H9 (cell line): ENCODE data around the gene ZNF217. TPM values are rescaled to one million over a fixed set of nuclear protein-coding genes. Genes with fewer than 3 reads are reported as not detected.

ENCODE experiments used
- DNase-seq: peaks from one replicate; pipeline ENCODE4 v3.0.0-alpha.2; 2017
- H2AFZ ChIP-seq: one replicate; pipeline ENCODE4 v1.6.1; 2013; ENCODE audit warnings: mild to moderate bottlenecking, low read length, control low read depth, moderate library complexity
- H2AK5ac ChIP-seq: 2 replicates; pipeline ENCODE4 v1.6.1; 2013; ENCODE audit warnings: low read length, control low read depth, mixed read lengths; ENCODE audit not compliant: insufficient read length
- H2BK120ac ChIP-seq: one replicate; pipeline ENCODE4 v1.6.1; 2013; ENCODE audit warnings: low read depth, mild to moderate bottlenecking, low read length, control low read depth, inconsistent platforms; ENCODE audit not compliant: poor library complexity, severe bottlenecking
- H2BK12ac ChIP-seq: 2 replicates; pipeline ENCODE4 v1.6.1; 2013; ENCODE audit warnings: low read length, control low read depth, mixed read lengths, low read depth; ENCODE audit not compliant: insufficient read length
- H2BK15ac ChIP-seq: 2 replicates; pipeline ENCODE4 v1.6.1; 2013; ENCODE audit warnings: low read depth, low read length, control low read depth
- H2BK20ac ChIP-seq: one replicate; pipeline ENCODE4 v1.6.1; 2013; ENCODE audit warnings: low read depth, mild to moderate bottlenecking, low read length, control low read depth, inconsistent platforms; ENCODE audit not compliant: poor library complexity, severe bottlenecking
- H2BK5ac ChIP-seq: 2 replicates; pipeline ENCODE4 v1.6.1; 2013; ENCODE audit warnings: low read length, control low read depth, mixed read lengths; ENCODE audit not compliant: insufficient read length
- H3K14ac ChIP-seq: 2 replicates; pipeline ENCODE4 v1.6.1; 2013; ENCODE audit warnings: low read length, control low read depth; ENCODE audit not compliant: insufficient read depth
- H3K18ac ChIP-seq: 2 replicates; pipeline ENCODE4 v1.6.1; 2013; ENCODE audit warnings: low read depth, mild to moderate bottlenecking, mixed read lengths, low read length, control low read depth; ENCODE audit not compliant: insufficient read length
- H3K23ac ChIP-seq: 2 replicates; pipeline ENCODE4 v1.6.1; 2013; ENCODE audit warnings: low read length, control low read depth, mixed read lengths, low read depth; ENCODE audit not compliant: insufficient read length
- H3K23me2 ChIP-seq: 2 replicates; pipeline ENCODE4 v1.6.1; 2013; ENCODE audit warnings: low read depth, mild to moderate bottlenecking, mixed read lengths, low read length, control low read depth; ENCODE audit not compliant: insufficient read length, poor library complexity, severe bottlenecking
- H3K27ac ChIP-seq: 2 replicates; pipeline ENCODE4 v1.5.1; 2013; ENCODE audit warnings: low read length, control low read depth, mixed read lengths, low read depth; ENCODE audit not compliant: insufficient read length
- H3K27me3 ChIP-seq: 2 replicates; pipeline ENCODE4 v1.6.1; 2013; ENCODE audit warnings: low read length, control low read depth, inconsistent platforms; ENCODE audit not compliant: insufficient read depth
- H3K4ac ChIP-seq: 2 replicates; pipeline ENCODE4 v1.6.1; 2013; ENCODE audit warnings: low read depth, mild to moderate bottlenecking, control low read depth, inconsistent platforms, low read length, moderate library complexity
- H3K4me1 ChIP-seq: 2 replicates; pipeline ENCODE4 v1.6.1; 2013; ENCODE audit warnings: low read length, control low read depth, inconsistent platforms; ENCODE audit not compliant: insufficient read depth
- H3K4me2 ChIP-seq: 2 replicates; pipeline ENCODE4 v1.6.1; 2013; ENCODE audit warnings: low read length, control low read depth, mixed read lengths; ENCODE audit not compliant: insufficient read length, insufficient read depth
- H3K56ac ChIP-seq: 2 replicates; pipeline ENCODE4 v1.6.1; 2013; ENCODE audit warnings: low read depth, mild to moderate bottlenecking, mixed read lengths, low read length, control low read depth; ENCODE audit not compliant: insufficient read length
- H3K79me1 ChIP-seq: 2 replicates; pipeline ENCODE4 v1.6.1; 2013; ENCODE audit warnings: low read depth, mild to moderate bottlenecking, moderate library complexity, low read length, control low read depth, inconsistent platforms; ENCODE audit not compliant: insufficient read depth, poor library complexity, severe bottlenecking
- H3K79me2 ChIP-seq: 2 replicates; pipeline ENCODE4 v1.6.1; 2013; ENCODE audit warnings: low read length, control low read depth, inconsistent platforms; ENCODE audit not compliant: insufficient read depth
- H3K9ac ChIP-seq: 2 replicates; pipeline ENCODE4 v1.6.1; 2013; ENCODE audit warnings: low read length, control low read depth, mixed read lengths; ENCODE audit not compliant: insufficient read length; ENCODE audit errors: extremely low read depth
- H3K9me3 ChIP-seq: one replicate; pipeline ENCODE4 v1.6.1; 2013; ENCODE audit warnings: low read depth, low read length, inconsistent platforms; ENCODE audit not compliant: control insufficient read depth
- H3T11ph ChIP-seq: one replicate; pipeline ENCODE4 v1.6.1; 2013; ENCODE audit warnings: mild to moderate bottlenecking, low read length, control low read depth, inconsistent platforms
- H4K20me1 ChIP-seq: one replicate; pipeline ENCODE4 v1.6.1; 2013; ENCODE audit not compliant: control insufficient read depth, insufficient read length, insufficient read depth
- H4K5ac ChIP-seq: 2 replicates; pipeline ENCODE4 v1.6.1; 2013; ENCODE audit warnings: low read depth, mild to moderate bottlenecking, mixed read lengths, low read length, control low read depth; ENCODE audit not compliant: insufficient read length
- H4K8ac ChIP-seq: replicated peaks from 2 replicates; pipeline ENCODE4 v1.6.1; 2013; ENCODE audit warnings: low read length, control low read depth, mixed read lengths, low read depth; ENCODE audit not compliant: insufficient read length
- H4K91ac ChIP-seq: 2 replicates; pipeline ENCODE4 v1.6.1; 2013; ENCODE audit warnings: low read depth, mild to moderate bottlenecking, moderate library complexity, mixed read lengths, low read length, control low read depth; ENCODE audit not compliant: insufficient read length
- H3K27ac Mint-ChIP-seq, 3 experiments: 2 replicates in 2 of 3; 3 replicates in 1 of 3; pipeline ENCODE4 v1.8.0; 2020 to 2021; ENCODE audit warnings: mixed read lengths in 3 of 3, mild to moderate bottlenecking in 1 of 3, moderate library complexity in 1 of 3
- H3K27me3 Mint-ChIP-seq: 2 replicates; pipeline ENCODE4 v1.8.0; 2021; ENCODE audit warnings: low read depth, mild to moderate bottlenecking, moderate library complexity, mixed read lengths
- H3K36me3 Mint-ChIP-seq, 3 experiments: 2 replicates in 2 of 3; 3 replicates in 1 of 3; pipeline ENCODE4 v1.8.0; 2020 to 2021; ENCODE audit warnings: low read depth in 3 of 3, mixed read lengths in 3 of 3; ENCODE audit not compliant: insufficient read depth in 1 of 3
- H3K4me1 Mint-ChIP-seq, 2 experiments: 2 replicates each; pipeline ENCODE4 v1.8.0; 2020; ENCODE audit warnings: mixed read lengths in 2 of 2
- H3K4me3 Mint-ChIP-seq, 2 experiments: 2 replicates in 1 of 2; 3 replicates in 1 of 2; pipeline ENCODE4 v1.8.0; 2020 to 2021; ENCODE audit warnings: mild to moderate bottlenecking in 2 of 2, mixed read lengths in 2 of 2, moderate library complexity in 1 of 2
- H3K9me3 Mint-ChIP-seq, 2 experiments: 2 replicates in 1 of 2; 3 replicates in 1 of 2; pipeline ENCODE4 v1.8.0; 2020; ENCODE audit warnings: mild to moderate bottlenecking in 2 of 2, mixed read lengths in 2 of 2, moderate library complexity in 1 of 2
- WGBS: extraction: QIAGEN DNeasy Blood & Tissue Kit; methylation state at CpG from one replicate; pipeline ENCODE4 v1.1.7; 2013; ENCODE audit warnings: missing lambda C conversion rate, low lambda C conversion rate, mixed read lengths; ENCODE audit not compliant: insufficient read length; ENCODE audit errors: extremely low coverage; 5-methylcytosine and 5-hydroxymethylcytosine counted together
- total RNA-seq: library from RNA; stranded (reverse); gene quantifications from 2 replicates; pipeline ENCODE4 v1.2.1, GENCODE V29; 2021
- TF ChIP-seq, protein P1 (sequence below): fragments of 200-600 bp; sonication (generic); conservative IDR thresholded peaks from 3 replicates; pipeline ENCODE4 v1.8.0; 2021; ENCODE audit warnings: antibody characterized with exemption, mild to moderate bottlenecking

The ZNF217 gene
- total RNA-seq, 1 experiment from 2014 or later = 82.8 TPM

DNA sequence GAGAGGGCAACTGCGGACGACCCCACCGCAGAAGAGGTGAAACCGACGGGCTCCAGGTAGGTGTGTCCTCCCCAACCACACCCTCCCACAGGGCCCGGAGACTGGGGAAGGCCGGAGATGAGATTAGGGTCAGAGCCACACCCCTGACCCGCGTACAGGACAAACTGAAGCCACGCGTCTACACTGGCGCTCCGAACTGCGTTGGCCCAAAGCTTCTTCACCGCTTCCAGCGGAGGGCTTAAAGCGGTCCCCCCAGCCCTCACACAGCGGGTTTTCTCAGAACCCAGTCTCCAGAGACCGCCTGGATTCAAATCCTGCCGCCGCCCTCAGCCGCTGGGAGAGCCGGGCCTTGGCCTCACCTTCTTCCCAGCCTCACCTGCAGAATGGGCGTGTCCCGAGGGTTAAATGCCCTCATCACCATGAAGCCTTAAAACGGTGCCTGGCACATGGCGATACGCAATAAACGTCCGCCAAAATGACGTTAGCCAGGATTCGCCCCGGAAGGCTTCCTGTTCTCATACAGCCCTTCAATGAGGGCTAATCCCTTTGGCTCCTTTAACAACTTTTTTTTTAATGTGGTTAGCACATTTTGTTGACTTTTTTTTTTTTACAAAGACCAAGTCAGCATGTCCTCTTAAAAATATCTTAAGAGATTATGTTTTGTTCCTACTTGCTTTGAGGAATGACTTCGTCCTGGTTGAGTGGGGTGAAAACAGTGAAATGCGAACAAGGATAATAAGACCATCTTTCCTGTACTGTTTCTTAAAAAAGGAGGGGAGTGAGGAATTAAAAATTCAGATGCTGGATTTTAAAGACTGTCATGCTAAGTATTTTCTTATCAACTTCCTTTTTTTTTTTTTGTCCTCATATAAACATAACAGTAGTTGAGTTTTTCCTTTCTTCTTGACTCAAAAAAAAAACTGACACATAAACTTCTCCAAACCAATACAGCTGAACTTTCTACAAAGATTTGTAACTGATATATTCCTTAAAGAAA is 15.1 kb upstream of the ZNF217 start:
- no peak overlapping the region for H2AFZ ChIP-seq
- no peak overlapping the region for H4K5ac ChIP-seq
- peak overlapping the region; percentile 28 for H4K91ac ChIP-seq
- H3K79me2 ChIP-seq = no peaks in the 10 kb centered on the region
- peak overlapping the region; percentile 51 for H2BK20ac ChIP-seq
- peak overlapping the region; percentile 69 for H2BK120ac ChIP-seq
- peak overlapping the region; percentile 82 for H3K18ac ChIP-seq
- H3K27me3 ChIP-seq = no peaks in the 10 kb centered on the region
- H3K4me1 Mint-ChIP-seq = peaks cover 37 to 39% of the 10 kb centered on the region in 2 experiments
- H2AK5ac ChIP-seq = no peak overlapping the region
- DNase-seq = peak; percentile 57
- TF ChIP-seq, protein P1, sequence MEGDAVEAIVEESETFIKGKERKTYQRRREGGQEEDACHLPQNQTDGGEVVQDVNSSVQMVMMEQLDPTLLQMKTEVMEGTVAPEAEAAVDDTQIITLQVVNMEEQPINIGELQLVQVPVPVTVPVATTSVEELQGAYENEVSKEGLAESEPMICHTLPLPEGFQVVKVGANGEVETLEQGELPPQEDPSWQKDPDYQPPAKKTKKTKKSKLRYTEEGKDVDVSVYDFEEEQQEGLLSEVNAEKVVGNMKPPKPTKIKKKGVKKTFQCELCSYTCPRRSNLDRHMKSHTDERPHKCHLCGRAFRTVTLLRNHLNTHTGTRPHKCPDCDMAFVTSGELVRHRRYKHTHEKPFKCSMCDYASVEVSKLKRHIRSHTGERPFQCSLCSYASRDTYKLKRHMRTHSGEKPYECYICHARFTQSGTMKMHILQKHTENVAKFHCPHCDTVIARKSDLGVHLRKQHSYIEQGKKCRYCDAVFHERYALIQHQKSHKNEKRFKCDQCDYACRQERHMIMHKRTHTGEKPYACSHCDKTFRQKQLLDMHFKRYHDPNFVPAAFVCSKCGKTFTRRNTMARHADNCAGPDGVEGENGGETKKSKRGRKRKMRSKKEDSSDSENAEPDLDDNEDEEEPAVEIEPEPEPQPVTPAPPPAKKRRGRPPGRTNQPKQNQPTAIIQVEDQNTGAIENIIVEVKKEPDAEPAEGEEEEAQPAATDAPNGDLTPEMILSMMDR = no peak
- no peak overlapping the region for H3K27ac ChIP-seq
- H3K27ac Mint-ChIP-seq = peak overlapping the region; percentile 64 to 95 (median 84)
- H3K23ac ChIP-seq = no peak overlapping the region
- no peak overlapping the region for H2BK15ac ChIP-seq
- no peak overlapping the region for H3T11ph ChIP-seq
- no peak overlapping the region for H4K8ac ChIP-seq
- H3K4ac ChIP-seq = no peak overlapping the region
- H3K4me3 Mint-ChIP-seq = no peak overlapping the region
- no peak overlapping the region; the same call in 1 of the 2 replicates for H3K14ac ChIP-seq
- WGBS = no CpG with 5 or more reads among the region's 35 CpGs
- H3K36me3 Mint-ChIP-seq = no peaks in the 10 kb centered on the region
- no peaks in the 10 kb centered on the region for H3K79me1 ChIP-seq
- no peak overlapping the region for H3K56ac ChIP-seq
- no peaks in the 10 kb centered on the region for H4K20me1 ChIP-seq
- no peaks in the 10 kb centered on the region for H3K27me3 Mint-ChIP-seq
- H3K9ac ChIP-seq = no peak overlapping the region
- no peaks in the 10 kb centered on the region for H3K23me2 ChIP-seq
- peaks cover 4% of the 10 kb centered on the region; the same call in 1 of the 2 replicates for H3K4me1 ChIP-seq
- no peak overlapping the region for H2BK12ac ChIP-seq
- H2BK5ac ChIP-seq = no peak overlapping the region
- H3K9me3 ChIP-seq = no peaks in the 10 kb centered on the region
- H3K4me2 ChIP-seq = no peak overlapping the region
- no peaks in the 10 kb centered on the region for H3K9me3 Mint-ChIP-seq
